Naive thymus-derived CD8-positive, alpha-beta T cell (primary cell): ENCODE results near the gene SORCS3. TPM values are rescaled to one million over a fixed set of nuclear protein-coding genes. Genes with fewer than 3 reads are reported as not detected.

Experiments
- ATAC-seq, 2 donors: fragments of 150-1000 bp; cut with Tn5 transposase in 1 of 2; sonication (Bioruptor Pico), chemical (Tn5 transposase) in 1 of 2; 1 replicate in 1 of 2; 2 replicates in 1 of 2; pipeline ENCODE4 v1.10.0; 2021; ENCODE audit warnings: mild to moderate bottlenecking in 2 of 2, moderate library complexity in 2 of 2
- POLR2A ChIA-PET: fragments of 350-600 bp; sonication (Branson Sonifier 250); formaldehyde crosslinking; loops from one replicate; lab custom pipeline; 2021; ENCODE audit warnings: antibody characterized with exemption; lab: Charles Lee
- DNase-seq, 10 donors: peaks; one replicate each; pipeline versions ENCODE4 v3.0.0 to v3.0.0-alpha.2; 2020 to 2022
- H3K27ac Mint-ChIP-seq, 10 donors: one replicate each; pipeline ENCODE4 v1.8.0; 2020 to 2022; ENCODE audit warnings: mild to moderate bottlenecking in 10 of 10, mixed read lengths in 10 of 10, moderate library complexity in 4 of 10, inconsistent platforms in 1 of 10
- H3K27me3 Mint-ChIP-seq, 5 donors: one replicate each; pipeline ENCODE4 v1.8.0; 2021 to 2022; ENCODE audit warnings: mixed read lengths in 5 of 5
- H3K36me3 Mint-ChIP-seq, 3 donors: one replicate each; pipeline ENCODE4 v1.8.0; 2020 to 2022; ENCODE audit warnings: mixed read lengths in 3 of 3, mild to moderate bottlenecking in 2 of 3, inconsistent platforms in 1 of 3
- H3K4me1 Mint-ChIP-seq, 4 donors: one replicate each; pipeline ENCODE4 v1.8.0; 2021 to 2022; ENCODE audit warnings: mixed read lengths in 4 of 4
- H3K4me3 Mint-ChIP-seq, 10 donors: one replicate each; pipeline ENCODE4 v1.8.0; 2020 to 2022; ENCODE audit warnings: mild to moderate bottlenecking in 10 of 10, mixed read lengths in 10 of 10, moderate library complexity in 6 of 10, inconsistent platforms in 1 of 10
- H3K9me3 Mint-ChIP-seq, 9 donors: one replicate each; pipeline ENCODE4 v1.8.0; 2020 to 2022; ENCODE audit warnings: mixed read lengths in 9 of 9, mild to moderate bottlenecking in 3 of 9, inconsistent platforms in 1 of 9, moderate library complexity in 1 of 9
- polyA plus RNA-seq, 3 donors: library from polyadenylated mRNA; unstranded; fragments of 300-500 nt; fragmentation: Illumina TruSeq; gene quantifications; one replicate each; pipeline ENCODE4 v1.2.3, GENCODE V29; 2021
- total RNA-seq, 8 experiments: library from RNA in 2 of 8; stranded (reverse) in 2 of 8; gene quantifications; one replicate each; pipeline ENCODE4 v1.2.3 and lab custom pipeline; 2021 to 2026

Gene SORCS3
- total and polyA plus RNA-seq, 5 experiments from 2014 or later: 0.15 to 0.19 TPM; not detected in 3

DNA sequence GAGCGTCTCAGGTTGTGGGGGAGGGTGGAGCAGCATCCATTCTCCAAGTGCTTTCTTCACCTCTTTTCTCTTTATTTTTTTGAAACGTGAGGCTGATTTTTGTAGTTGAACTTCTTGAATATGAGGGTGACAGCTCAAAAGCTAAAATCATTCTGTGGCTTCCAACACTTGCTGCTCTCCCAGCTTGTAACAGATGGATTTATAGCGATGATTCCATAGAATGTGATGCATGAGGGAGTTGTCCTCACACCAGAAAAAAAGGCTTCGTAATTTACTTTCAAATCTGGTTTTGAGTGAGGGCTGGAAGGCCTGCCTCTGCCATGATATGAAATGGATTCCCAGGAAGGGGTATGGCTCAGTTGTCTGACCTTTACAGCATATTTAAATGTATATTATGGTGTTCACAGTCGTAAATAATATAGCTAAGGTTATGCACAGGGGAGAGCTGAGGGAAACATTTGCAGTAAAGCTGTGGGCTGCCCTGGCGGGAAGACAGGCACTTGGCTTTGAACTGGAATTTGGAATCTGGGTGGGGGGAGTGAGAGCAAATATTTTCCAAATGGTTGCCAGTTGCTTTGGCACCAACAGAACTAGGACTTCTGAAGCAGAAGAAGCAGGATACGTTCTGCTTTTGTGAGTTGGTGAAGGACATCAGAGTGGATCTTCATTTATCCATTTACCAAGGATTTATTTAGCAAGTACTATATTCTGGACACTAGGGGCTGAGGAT, 166.7 kb downstream of the SORCS3 start:
- Mint-ChIP-seq H3K4me1 (no peaks in the 10 kb centered on the region), H3K27ac (no peak overlapping the region), H3K36me3 (no peaks in the 10 kb centered on the region), H3K4me3 (no peak overlapping the region), H3K27me3 (peaks cover 6 to 46% (median 8%) of the 10 kb centered on the region in 5 donors), H3K9me3 (peaks cover 0 to 9% (median 0%) of the 10 kb centered on the region in 9 donors)
- POLR2A ChIA-PET: no interaction called here
- no peak for DNase-seq
- no peak for ATAC-seq

DNA sequence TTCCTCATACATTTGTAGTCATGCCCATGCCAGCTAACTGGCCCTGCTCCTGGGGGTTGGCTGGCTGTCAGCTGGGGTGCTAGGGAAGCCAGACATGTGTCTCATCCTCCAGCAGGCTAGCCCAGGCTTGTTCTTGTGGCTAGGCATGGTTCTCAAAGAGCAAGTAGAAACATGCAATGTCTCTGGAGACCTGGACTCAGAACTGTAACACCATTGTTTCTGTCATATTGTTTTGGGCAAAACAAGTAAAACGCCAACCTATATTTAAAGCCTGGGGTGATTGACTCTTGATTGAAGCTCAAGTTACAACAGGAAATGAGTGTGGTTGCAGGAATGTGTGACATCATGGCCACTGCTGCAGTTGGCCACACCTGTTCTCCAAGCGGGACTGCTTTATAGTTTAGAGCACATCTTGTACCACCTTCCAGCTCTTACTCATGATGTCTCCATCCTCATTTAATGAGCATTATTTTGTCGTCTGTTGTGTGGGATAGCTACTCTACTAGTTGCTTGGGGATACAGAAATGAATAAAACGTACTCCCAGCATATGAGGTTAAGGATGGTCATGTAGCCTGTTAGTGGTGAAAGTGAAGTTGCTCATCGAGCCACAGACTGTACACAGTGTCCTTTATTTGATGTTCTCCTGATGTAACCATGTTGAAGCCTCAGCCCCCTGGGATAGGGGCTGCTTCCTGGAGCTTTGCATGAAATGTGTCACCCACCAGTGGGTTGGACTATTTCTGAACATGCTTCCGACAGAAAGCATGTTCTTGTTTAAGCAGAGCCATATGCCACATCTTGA, 168.4 kb downstream of the SORCS3 start:
- H3K36me3 Mint-ChIP-seq: no peaks in the 10 kb centered on the region

DNA sequence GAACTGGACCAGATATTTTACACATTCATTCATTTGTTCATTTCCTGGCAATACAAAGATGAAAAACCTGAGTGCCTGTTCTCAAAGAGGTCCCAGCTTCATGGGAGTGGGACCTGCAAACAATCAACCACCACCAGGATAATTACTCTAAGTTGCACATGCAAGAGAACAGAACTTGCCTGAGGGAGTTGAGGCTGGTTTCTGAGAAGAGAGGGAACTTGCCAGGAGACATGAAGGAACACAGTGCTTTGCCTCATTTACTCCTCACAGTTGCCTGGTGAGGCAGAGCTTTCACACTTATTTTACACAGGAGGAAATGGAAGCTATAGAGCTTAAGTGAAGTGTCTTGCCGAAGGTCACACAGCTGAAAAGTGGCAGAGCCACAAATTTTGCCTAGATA, 170.1 kb downstream of the SORCS3 start:
- DNase-seq: no peak
- peaks cover 0 to 31% (median 5%) of the 10 kb centered on the region in 5 donors for H3K27me3 Mint-ChIP-seq
- H3K4me1 Mint-ChIP-seq: no peaks in the 10 kb centered on the region
- H3K36me3 Mint-ChIP-seq: no peaks in the 10 kb centered on the region
- no peak overlapping the region for H3K27ac Mint-ChIP-seq
- ATAC-seq: no peak
- POLR2A ChIA-PET: no interaction called here
- no peak overlapping the region for H3K4me3 Mint-ChIP-seq
- peaks cover 0 to 7% (median 0%) of the 10 kb centered on the region in 9 donors for H3K9me3 Mint-ChIP-seq

More for the DNA sequence above, 168.4 kb downstream of the SORCS3 start:
- POLR2A ChIA-PET: no interaction called here
- Mint-ChIP-seq H3K9me3 (peaks cover 0 to 9% (median 0%) of the 10 kb centered on the region in 9 donors), H3K27ac (no peak overlapping the region), H3K4me3 (no peak overlapping the region), H3K27me3 (peaks cover 7 to 46% (median 8%) of the 10 kb centered on the region in 5 donors), H3K4me1 (no peaks in the 10 kb centered on the region)
- ATAC-seq (no peak), DNase-seq (no peak)

DNA sequence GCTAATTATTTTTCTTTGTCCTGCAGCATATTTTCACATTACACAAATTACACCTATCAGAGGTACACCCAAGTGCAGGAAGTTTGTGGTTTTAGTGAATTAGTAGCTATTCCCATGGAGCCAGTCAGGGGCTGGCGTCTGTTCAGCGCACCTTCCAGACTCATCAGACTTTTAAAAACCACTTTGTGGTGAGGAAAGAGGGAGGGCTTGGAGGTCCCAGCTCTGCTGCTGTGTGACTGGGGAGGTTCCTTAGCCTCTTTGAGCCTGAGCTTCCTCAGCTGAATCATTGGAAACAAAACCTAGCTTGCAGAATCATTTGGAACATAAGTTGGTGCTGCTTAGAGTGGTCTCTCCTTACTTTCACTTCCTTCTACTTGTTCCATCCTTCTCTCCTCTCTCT, 175.4 kb downstream of the SORCS3 start:
- no peak for ATAC-seq
- Mint-ChIP-seq H3K4me1 (no peaks in the 10 kb centered on the region), H3K27me3 (peaks cover 2 to 34% (median 15%) of the 10 kb centered on the region in 5 donors), H3K9me3 (peaks cover 0 to 1% (median 0%) of the 10 kb centered on the region in 9 donors), H3K4me3 (no peak overlapping the region), H3K27ac (no peak overlapping the region), H3K36me3 (no peaks in the 10 kb centered on the region)
- no peak for DNase-seq
- POLR2A ChIA-PET: no interaction called here

DNA sequence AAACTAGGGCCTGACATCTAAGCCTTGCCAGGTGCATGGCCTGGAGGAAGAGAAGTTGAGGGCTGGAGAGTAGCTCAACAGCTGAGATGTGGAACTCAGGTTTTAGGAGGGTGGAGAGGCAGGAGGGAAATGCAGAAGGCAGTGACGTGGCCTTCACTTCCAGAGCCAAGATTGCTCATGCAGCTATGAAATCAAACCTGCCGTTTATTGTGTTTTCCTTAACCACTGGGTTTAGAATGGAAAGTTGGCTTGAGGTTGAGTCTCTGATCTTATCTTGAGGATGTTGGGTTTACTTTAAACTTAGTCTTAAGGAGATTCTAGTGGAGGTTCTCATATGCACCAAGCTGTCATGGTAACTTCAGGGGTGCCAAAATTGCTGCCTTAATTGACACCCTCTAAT, 178.6 kb downstream of the SORCS3 start:
- Mint-ChIP-seq H3K36me3 (peaks cover 0 to 7% (median 0%) of the 10 kb centered on the region in 3 donors), H3K27ac (no peak overlapping the region), H3K27me3 (peaks cover 2 to 40% (median 24%) of the 10 kb centered on the region in 5 donors), H3K4me1 (no peaks in the 10 kb centered on the region), H3K9me3 (peaks cover 0 to 13% (median 0%) of the 10 kb centered on the region in 9 donors), H3K4me3 (no peak overlapping the region)
- ATAC-seq (no peak), DNase-seq (no peak)
- POLR2A ChIA-PET: no interaction called here

DNA sequence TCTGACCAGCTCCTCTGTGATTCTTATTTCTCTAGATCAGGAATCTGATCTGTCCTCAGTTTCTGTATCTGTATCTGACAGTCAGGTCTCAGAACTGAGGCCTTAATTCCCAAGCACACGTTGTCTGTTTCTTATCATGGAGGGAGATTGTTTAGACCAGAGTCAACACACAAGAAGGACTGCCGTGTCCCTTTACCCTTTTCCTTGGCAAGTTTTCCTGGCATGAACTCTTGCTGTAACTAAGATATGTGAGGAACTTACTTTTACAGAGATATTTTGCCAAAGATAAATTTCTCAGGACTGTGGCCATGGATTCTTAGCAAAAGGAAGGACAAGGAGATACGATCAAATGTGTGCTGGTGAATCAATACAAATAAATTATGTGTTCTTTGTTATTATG, 181.0 kb downstream of the SORCS3 start:
- H3K4me3 Mint-ChIP-seq: no peak overlapping the region
- peaks cover 0 to 11% (median 0%) of the 10 kb centered on the region in 3 donors for H3K36me3 Mint-ChIP-seq
- peaks cover 0 to 25% (median 6%) of the 10 kb centered on the region in 9 donors for H3K9me3 Mint-ChIP-seq
- H3K27me3 Mint-ChIP-seq: peaks cover 2 to 48% (median 25%) of the 10 kb centered on the region in 5 donors
- POLR2A ChIA-PET: no interaction called here
- H3K4me1 Mint-ChIP-seq: no peaks in the 10 kb centered on the region
- ATAC-seq (no peak), DNase-seq (no peak)
- no peak overlapping the region for H3K27ac Mint-ChIP-seq

DNA sequence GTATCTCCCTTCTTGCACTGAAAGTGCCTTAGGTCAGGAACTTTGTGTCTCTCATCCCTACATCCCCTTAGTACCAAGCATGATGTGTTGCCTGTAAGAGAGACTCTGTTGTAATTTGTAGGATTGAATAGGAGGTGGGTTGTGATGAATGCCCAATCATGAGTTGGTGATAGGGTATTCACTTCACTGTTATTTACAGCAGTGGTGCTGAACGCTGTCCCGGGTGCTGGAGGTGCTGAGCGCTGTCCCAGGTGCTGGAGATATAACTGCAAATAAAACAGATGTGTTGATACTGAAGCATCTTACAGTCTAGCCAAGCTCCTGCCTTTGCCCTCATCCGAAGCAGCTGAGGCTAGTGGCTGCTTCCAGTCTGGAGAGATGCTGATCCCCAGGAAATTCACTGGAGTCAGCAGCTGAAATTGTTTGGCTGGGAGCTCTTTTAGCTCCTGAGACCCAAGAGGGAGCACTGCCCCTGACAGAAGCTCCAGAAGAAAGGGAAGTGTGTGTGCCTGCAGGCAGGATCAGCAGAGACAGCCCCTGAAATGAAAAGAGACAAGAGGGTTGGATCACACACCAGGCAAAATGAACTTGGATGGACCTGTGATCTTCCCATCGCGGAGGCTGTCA, 183.4 kb downstream of the SORCS3 start:
- H3K9me3 Mint-ChIP-seq: peaks cover 3 to 38% (median 10%) of the 10 kb centered on the region in 9 donors
- H3K27me3 Mint-ChIP-seq: peaks cover 0 to 30% (median 16%) of the 10 kb centered on the region in 5 donors
- ATAC-seq (no peak), DNase-seq (peak in 5 of 10 donors; percentile 1 to 17 (median 9))
- H3K36me3 Mint-ChIP-seq: peaks cover 0 to 11% (median 0%) of the 10 kb centered on the region in 3 donors
- POLR2A ChIA-PET: no interaction called here
- H3K4me3 Mint-ChIP-seq: no peak overlapping the region
- no peaks in the 10 kb centered on the region for H3K4me1 Mint-ChIP-seq
- no peak overlapping the region for H3K27ac Mint-ChIP-seq

DNA sequence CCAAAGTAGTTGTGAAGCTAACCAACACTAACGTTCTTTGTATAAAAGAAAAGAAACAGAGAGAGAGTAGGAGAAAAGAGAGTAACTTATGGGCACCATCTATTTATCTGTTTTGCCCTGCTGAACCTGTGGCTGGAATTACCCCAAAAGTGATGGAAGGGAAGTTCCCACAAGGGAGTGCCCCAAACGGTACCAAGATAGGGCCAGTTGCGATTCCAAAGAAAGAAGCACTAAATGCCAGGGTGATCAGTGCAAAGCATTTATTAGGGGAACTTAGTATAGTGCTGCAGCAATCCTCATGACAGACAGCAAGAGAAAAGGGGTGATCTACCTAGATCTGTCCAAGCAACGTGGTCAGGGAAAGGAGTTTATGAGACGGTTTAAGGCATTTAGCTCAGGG, 190.2 kb downstream of the SORCS3 start:
- H3K27ac Mint-ChIP-seq: no peak overlapping the region
- H3K4me1 Mint-ChIP-seq: no peaks in the 10 kb centered on the region
- peaks cover 0 to 5% (median 0%) of the 10 kb centered on the region in 3 donors for H3K36me3 Mint-ChIP-seq
- no peak overlapping the region for H3K4me3 Mint-ChIP-seq
- DNase-seq (no peak), ATAC-seq (no peak)
- H3K27me3 Mint-ChIP-seq: peaks cover 0 to 14% (median 5%) of the 10 kb centered on the region in 5 donors
- peaks cover 0 to 20% (median 9%) of the 10 kb centered on the region in 9 donors for H3K9me3 Mint-ChIP-seq
- POLR2A ChIA-PET: no interaction called here

DNA sequence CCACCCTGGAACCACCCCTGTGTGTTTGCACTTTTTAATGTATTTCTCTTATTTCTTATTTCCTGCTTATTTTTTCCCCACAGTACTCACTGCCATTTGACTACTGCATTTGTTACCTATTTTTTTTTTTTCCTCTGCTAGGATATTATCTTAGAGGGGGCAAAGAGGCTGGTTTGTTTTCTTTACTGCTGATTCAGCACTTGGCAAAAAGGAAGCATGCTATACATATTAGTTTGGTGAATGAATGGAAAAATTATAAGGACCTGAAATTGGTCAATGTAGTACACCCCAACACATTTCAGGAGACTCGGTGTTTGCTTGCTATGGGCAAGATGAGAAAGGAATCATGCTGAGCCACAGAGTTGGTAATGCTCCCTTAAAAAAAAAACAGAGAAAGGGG, 193.5 kb downstream of the SORCS3 start:
- H3K9me3 Mint-ChIP-seq: peaks cover 0 to 4% (median 0%) of the 10 kb centered on the region in 9 donors
- H3K4me3 Mint-ChIP-seq: no peak overlapping the region
- no peaks in the 10 kb centered on the region for H3K4me1 Mint-ChIP-seq
- POLR2A ChIA-PET: no interaction called here
- no peak overlapping the region for H3K27ac Mint-ChIP-seq
- H3K36me3 Mint-ChIP-seq: no peaks in the 10 kb centered on the region
- peaks cover 2 to 30% (median 5%) of the 10 kb centered on the region in 5 donors for H3K27me3 Mint-ChIP-seq
- DNase-seq: no peak
- no peak for ATAC-seq

DNA sequence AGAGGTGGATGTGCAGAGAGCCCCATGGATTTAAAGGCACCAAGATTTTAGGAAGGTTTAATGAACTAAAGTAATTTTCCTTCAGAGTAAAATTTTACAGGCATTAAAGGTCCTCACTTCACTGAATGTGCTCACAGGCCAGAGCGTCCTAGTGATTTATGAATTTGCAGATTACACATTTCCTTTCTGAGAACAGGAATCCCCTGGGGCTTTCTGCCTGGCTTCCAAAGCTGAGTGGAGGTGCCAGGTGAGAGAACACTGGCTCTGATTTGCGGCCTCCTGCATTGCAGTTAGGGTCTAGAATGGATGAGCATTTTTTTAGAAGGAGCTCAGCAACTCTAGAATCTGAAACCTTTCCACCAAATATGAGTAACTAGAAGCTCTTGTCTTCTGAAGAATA, 194.3 kb downstream of the SORCS3 start:
- no peaks in the 10 kb centered on the region for H3K36me3 Mint-ChIP-seq
- POLR2A ChIA-PET: no interaction called here
- no peak for ATAC-seq
- H3K27me3 Mint-ChIP-seq: peaks cover 0 to 30% (median 5%) of the 10 kb centered on the region in 5 donors
- DNase-seq: no peak
- H3K4me1 Mint-ChIP-seq: no peaks in the 10 kb centered on the region
- no peak overlapping the region for H3K27ac Mint-ChIP-seq
- H3K4me3 Mint-ChIP-seq: no peak overlapping the region
- H3K9me3 Mint-ChIP-seq: peaks cover 0 to 4% (median 0%) of the 10 kb centered on the region in 9 donors

DNA sequence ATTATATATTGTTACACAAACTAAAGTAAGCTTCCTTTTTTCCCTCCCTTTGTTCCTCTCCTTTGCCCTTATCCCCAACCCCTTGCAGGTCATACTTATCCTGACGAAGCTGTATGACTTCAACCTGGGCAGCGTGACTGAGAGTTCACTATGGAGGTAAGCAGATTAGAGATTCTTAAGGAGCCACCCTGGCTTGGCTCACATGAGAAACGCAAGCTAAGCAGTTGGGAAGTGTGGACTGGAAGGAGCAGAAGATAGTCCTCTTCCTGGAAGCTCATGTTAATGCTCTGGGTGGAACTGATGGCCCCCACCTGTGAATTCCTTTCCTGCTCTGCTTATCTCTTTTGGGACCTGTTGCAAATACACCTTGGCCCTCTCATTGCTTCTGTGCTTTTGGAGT, 201.6 kb downstream of the SORCS3 start:
- POLR2A ChIA-PET: no interaction called here
- H3K9me3 Mint-ChIP-seq: no peaks in the 10 kb centered on the region
- H3K27ac Mint-ChIP-seq: no peak overlapping the region
- H3K36me3 Mint-ChIP-seq: no peaks in the 10 kb centered on the region
- ATAC-seq (no peak), DNase-seq (no peak)
- peaks cover 0 to 22% (median 0%) of the 10 kb centered on the region in 5 donors for H3K27me3 Mint-ChIP-seq
- no peak overlapping the region for H3K4me3 Mint-ChIP-seq
- no peaks in the 10 kb centered on the region for H3K4me1 Mint-ChIP-seq

DNA sequence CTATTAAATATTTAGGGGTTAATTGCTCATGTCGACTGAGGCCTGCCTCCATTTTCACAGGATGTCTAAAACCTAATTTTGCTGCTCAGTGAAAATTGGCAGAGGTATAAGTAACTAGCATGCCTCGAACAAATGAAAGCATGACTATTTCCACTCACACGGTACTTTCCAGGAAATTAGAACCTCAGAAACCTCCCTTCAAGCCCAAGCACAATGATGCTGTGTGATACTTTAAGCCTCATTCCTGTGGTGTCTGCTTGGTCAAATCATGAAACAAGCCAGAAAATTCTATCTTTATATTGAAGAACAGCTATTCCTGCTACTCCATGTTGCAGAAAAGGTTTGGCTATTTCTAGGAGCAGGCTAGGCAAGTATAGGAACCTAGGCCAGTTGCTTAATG, 203.0 kb downstream of the SORCS3 start:
- Mint-ChIP-seq H3K27me3 (peaks cover 0 to 14% (median 0%) of the 10 kb centered on the region in 5 donors), H3K36me3 (no peaks in the 10 kb centered on the region), H3K27ac (no peak overlapping the region), H3K4me3 (no peak overlapping the region), H3K4me1 (no peaks in the 10 kb centered on the region), H3K9me3 (no peaks in the 10 kb centered on the region)
- POLR2A ChIA-PET: no interaction called here
- DNase-seq: no peak
- ATAC-seq: no peak

DNA sequence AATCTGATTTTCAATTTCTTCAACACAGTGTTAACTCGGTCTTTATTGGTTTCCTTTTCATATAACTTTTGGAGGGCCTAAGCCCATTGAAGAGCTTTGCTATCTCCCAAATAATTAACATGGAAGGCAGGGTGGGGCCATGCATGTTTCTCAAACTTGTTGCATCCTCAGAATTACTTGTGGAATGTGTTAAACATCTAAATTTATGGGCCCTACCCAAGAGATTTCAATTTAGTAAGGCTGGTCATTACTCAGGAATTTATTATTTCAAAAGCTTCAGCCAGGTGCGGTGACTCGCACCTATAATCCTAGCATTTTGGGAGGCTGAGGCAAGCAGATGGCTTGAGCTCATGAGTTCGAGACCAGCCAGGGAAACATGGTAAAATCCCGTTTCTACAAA, 208.9 kb downstream of the SORCS3 start:
- DNase-seq: no peak
- no peak overlapping the region for H3K4me3 Mint-ChIP-seq
- ATAC-seq: no peak
- POLR2A ChIA-PET: no interaction called here
- H3K36me3 Mint-ChIP-seq: no peaks in the 10 kb centered on the region
- H3K9me3 Mint-ChIP-seq: peaks cover 0 to 2% (median 0%) of the 10 kb centered on the region in 9 donors
- no peak overlapping the region for H3K27ac Mint-ChIP-seq
- H3K27me3 Mint-ChIP-seq: peaks cover 0 to 3% (median 0%) of the 10 kb centered on the region in 5 donors
- H3K4me1 Mint-ChIP-seq: no peaks in the 10 kb centered on the region
